Measurements from ENCODE around the gene MRPS15.

Gene MRPS15

GRCh38 chr1:36415661-36416326, 48.4 kb downstream of the MRPS15 start:
- no peak for DNase-seq
- Histone ChIP-seq H4K20me1 (ENCODE audit: insufficient read depth, low read length) (no peaks in the 10 kb centered on the region), H3K9me3 (ENCODE audit: insufficient read depth, low read length, severe bottlenecking) (no peaks in the 10 kb centered on the region), H3K4me2 (ENCODE audit: insufficient read depth, low read length) (no peak overlapping the region), H3K4me1 (ENCODE audit: insufficient read depth, low read length) (peaks cover 14% of the 10 kb centered on the region), H3K79me2 (ENCODE audit: insufficient read depth, low read length) (no peaks in the 10 kb centered on the region), H3K9ac (ENCODE audit: low read depth, low read length) (no peak overlapping the region), H3K36me3 (ENCODE audit: insufficient read depth, low read length) (no peaks in the 10 kb centered on the region), H2AFZ (ENCODE audit: low read depth, low read length) (no peak overlapping the region), H3K27me3 (ENCODE audit: insufficient read depth, low read length, poor library complexity) (no peaks in the 10 kb centered on the region), H3K27ac (ENCODE audit: low read length) (no peak overlapping the region), H3K4me3 (ENCODE audit: low read depth in 1 of 2, low read length in 2 of 2) (no peak overlapping the region)
- no peak for ATAC-seq (ENCODE audit: insufficient read depth, low read depth)
- TF ChIP-seq CTCF (IDR thresholded peaks at IDR 0.05; ENCODE audit: borderline replicate concordance, extremely low read depth, low read length, poor library complexity, severe bottlenecking) (no peak), EZH2 (IDR thresholded peaks at IDR 0.05; ENCODE audit: borderline replicate concordance, low read depth, low read length, severe bottlenecking) (no peak)

- Histone ChIP-seq H3K36me3 (ENCODE audit: insufficient read depth, low read length) (no peaks in the 10 kb centered on the region), H4K20me1 (ENCODE audit: insufficient read depth, low read length) (no peaks in the 10 kb centered on the region), H3K4me2 (ENCODE audit: insufficient read depth, low read length) (no peak overlapping the region), H3K27ac (ENCODE audit: low read length) (no peak overlapping the region), H3K9ac (ENCODE audit: low read depth, low read length) (no peak overlapping the region), H2AFZ (ENCODE audit: low read depth, low read length) (no peak overlapping the region), H3K27me3 (ENCODE audit: insufficient read depth, low read length, poor library complexity) (no peaks in the 10 kb centered on the region), H3K4me3 (ENCODE audit: low read depth in 1 of 2, low read length in 2 of 2) (no peak overlapping the region), H3K9me3 (ENCODE audit: insufficient read depth, low read length, severe bottlenecking) (no peaks in the 10 kb centered on the region), H3K79me2 (ENCODE audit: insufficient read depth, low read length) (no peaks in the 10 kb centered on the region), H3K4me1 (ENCODE audit: insufficient read depth, low read length) (peaks cover 7% of the 10 kb centered on the region)
- no peak for TF ChIP-seq EZH2 (IDR thresholded peaks at IDR 0.05; ENCODE audit: borderline replicate concordance, low read depth, low read length, severe bottlenecking)
- TF ChIP-seq CTCF (IDR thresholded peaks at IDR 0.05; ENCODE audit: borderline replicate concordance, extremely low read depth, low read length, poor library complexity, severe bottlenecking): no peak
- ATAC-seq (ENCODE audit: insufficient read depth, low read depth) (no peak), DNase-seq (no peak)
Observed at GRCh38 chr1:36414384-36414783, 49.8 kb downstream of the MRPS15 start.

- Histone ChIP-seq H3K36me3 (ENCODE audit: insufficient read depth, low read length) (no peaks in the 10 kb centered on the region), H4K20me1 (ENCODE audit: insufficient read depth, low read length) (no peaks in the 10 kb centered on the region), H3K9me3 (ENCODE audit: insufficient read depth, low read length, severe bottlenecking) (no peaks in the 10 kb centered on the region), H3K27me3 (ENCODE audit: insufficient read depth, low read length, poor library complexity) (no peaks in the 10 kb centered on the region), H3K79me2 (ENCODE audit: insufficient read depth, low read length) (no peaks in the 10 kb centered on the region), H2AFZ (ENCODE audit: low read depth, low read length) (peak overlapping the region; percentile 33), H3K27ac (ENCODE audit: low read length) (no peak overlapping the region), H3K4me3 (ENCODE audit: low read depth in 1 of 2, low read length in 2 of 2) (no peak overlapping the region), H3K4me2 (ENCODE audit: insufficient read depth, low read length) (no peak overlapping the region), H3K4me1 (ENCODE audit: insufficient read depth, low read length) (peaks cover 7% of the 10 kb centered on the region), H3K9ac (ENCODE audit: low read depth, low read length) (no peak overlapping the region)
- DNase-seq: peak; percentile 67
- peak; percentile 93 for ATAC-seq (ENCODE audit: insufficient read depth, low read depth)
- no peak for TF ChIP-seq CTCF (IDR thresholded peaks at IDR 0.05; ENCODE audit: borderline replicate concordance, extremely low read depth, low read length, poor library complexity, severe bottlenecking)
- no peak for TF ChIP-seq EZH2 (IDR thresholded peaks at IDR 0.05; ENCODE audit: borderline replicate concordance, low read depth, low read length, severe bottlenecking)
Observed at GRCh38 chr1:36411674-36412648, 52.2 kb downstream of the MRPS15 start.

All from DND-41 (cell line).